Mesothelial cell of epicardium (in vitro differentiated cells): ENCODE results near the gene KDM8. TPM values are rescaled to one million over a fixed set of nuclear protein-coding genes. Genes with fewer than 3 reads are reported as not detected.
"Not testable (repeated sequence)": the region's sequence is repeated elsewhere in the genome, so short reads cannot be mapped to it uniquely, and the experiment has no call there.

ENCODE experiments used
- DNase-seq, 2 experiments: peaks; one replicate each; pipeline ENCODE4 v3.0.0; 2021; ENCODE audit warnings: low spot score in 2 of 2; ENCODE audit not compliant: unreplicated experiment in 2 of 2
- H3K27ac Mint-ChIP-seq: 2 replicates; pipeline ENCODE4 v1.8.0; 2021; ENCODE audit warnings: mixed read lengths
- H3K27me3 Mint-ChIP-seq: 2 replicates; pipeline ENCODE4 v1.8.0; 2021; ENCODE audit warnings: low read depth, mixed read lengths
- H3K36me3 Mint-ChIP-seq: 2 replicates; pipeline ENCODE4 v1.8.0; 2021; ENCODE audit warnings: mixed read lengths
- H3K4me1 Mint-ChIP-seq: 2 replicates; pipeline ENCODE4 v1.8.0; 2021; ENCODE audit warnings: mixed read lengths
- H3K4me3 Mint-ChIP-seq: 2 replicates; pipeline ENCODE4 v1.8.0; 2021; ENCODE audit warnings: mild to moderate bottlenecking, moderate library complexity, mixed read lengths
- H3K9me3 Mint-ChIP-seq: 2 replicates; pipeline ENCODE4 v1.8.0; 2021; ENCODE audit warnings: mixed read lengths
- total RNA-seq: library from RNA; stranded (reverse); gene quantifications from 3 replicates; pipeline ENCODE4 v1.2.1, GENCODE V29; 2021
- TF ChIP-seq, protein P1 (sequence below): fragments of 200-600 bp; sonication (generic); IDR thresholded peaks from one replicate; pipeline ENCODE4 v1.5.0; 2021; ENCODE audit warnings: antibody characterized with exemption; ENCODE audit not compliant: unreplicated experiment

Gene KDM8
- total RNA-seq, 1 donor from 2014 or later, result 11.8 TPM

DNA sequence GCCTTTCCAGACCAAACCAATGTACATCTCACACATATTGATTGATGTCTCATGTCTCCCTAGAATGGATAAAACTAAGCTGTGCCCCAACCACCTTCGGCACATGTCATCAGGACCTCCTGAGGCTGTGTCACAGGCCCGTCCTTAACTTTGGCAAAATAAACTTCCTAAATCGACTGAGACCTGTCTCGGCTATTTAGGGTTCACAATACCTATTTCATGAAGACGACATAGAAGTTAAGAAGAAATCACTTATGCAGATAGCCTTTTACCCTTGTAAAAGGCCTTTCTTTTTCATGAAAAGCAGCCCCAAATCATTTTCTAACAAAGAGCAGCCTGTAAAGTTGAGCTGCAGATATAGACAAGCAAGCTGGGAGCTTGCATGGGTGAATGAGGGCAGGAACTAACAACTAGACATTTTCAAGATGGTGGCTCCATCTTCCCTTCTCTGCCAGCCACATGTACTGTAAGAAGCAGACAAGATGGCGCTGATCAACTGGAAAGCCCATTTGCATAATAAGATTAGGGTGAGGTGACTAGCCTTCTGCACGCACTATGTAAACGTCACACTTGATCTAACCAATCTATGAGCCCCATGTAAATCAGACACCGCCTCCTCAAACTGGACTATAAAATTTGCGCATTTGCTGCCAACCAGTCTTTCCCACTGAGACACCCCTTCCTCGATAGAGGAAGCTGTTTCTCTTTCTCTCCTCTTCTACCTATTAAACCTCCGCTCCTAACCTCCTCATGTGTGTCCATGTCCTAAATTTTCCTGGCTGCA is 4.7 kb upstream of the KDM8 start:
- Mint-ChIP-seq H3K27me3 (peaks cover 2% of the 10 kb centered on the region), H3K9me3 (no peaks in the 10 kb centered on the region), H3K36me3 (no peaks in the 10 kb centered on the region), H3K4me1 (peaks cover 3% of the 10 kb centered on the region), H3K27ac (no peak overlapping the region), H3K4me3 (no peak overlapping the region)
- DNase-seq, result no peak
- TF ChIP-seq, protein P1, sequence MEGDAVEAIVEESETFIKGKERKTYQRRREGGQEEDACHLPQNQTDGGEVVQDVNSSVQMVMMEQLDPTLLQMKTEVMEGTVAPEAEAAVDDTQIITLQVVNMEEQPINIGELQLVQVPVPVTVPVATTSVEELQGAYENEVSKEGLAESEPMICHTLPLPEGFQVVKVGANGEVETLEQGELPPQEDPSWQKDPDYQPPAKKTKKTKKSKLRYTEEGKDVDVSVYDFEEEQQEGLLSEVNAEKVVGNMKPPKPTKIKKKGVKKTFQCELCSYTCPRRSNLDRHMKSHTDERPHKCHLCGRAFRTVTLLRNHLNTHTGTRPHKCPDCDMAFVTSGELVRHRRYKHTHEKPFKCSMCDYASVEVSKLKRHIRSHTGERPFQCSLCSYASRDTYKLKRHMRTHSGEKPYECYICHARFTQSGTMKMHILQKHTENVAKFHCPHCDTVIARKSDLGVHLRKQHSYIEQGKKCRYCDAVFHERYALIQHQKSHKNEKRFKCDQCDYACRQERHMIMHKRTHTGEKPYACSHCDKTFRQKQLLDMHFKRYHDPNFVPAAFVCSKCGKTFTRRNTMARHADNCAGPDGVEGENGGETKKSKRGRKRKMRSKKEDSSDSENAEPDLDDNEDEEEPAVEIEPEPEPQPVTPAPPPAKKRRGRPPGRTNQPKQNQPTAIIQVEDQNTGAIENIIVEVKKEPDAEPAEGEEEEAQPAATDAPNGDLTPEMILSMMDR, result no peak

DNA sequence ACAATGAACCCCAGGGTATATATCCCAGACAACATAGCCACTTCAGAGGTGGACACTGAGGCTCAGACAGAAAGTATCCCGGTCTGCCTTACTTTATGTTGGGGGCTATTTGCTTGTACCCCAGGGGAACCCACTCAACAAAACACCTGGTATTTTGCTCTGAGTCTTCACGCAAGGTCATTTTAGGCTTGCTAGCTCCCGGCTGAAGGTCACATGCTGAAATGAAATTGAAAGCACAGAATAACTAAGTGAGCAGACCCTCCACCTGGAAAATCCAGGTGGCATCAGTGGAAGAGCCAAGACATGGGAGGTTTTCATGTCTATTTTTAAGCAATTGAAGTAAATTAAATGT is 4.1 kb upstream of the KDM8 start:
- DNase-seq, result no peak
- TF ChIP-seq, protein P1, result no peak
- H3K27ac Mint-ChIP-seq, result no peak overlapping the region
- H3K4me1 Mint-ChIP-seq, result peaks cover 6% of the 10 kb centered on the region
- H3K4me3 Mint-ChIP-seq, result no peak overlapping the region
- peaks cover 2% of the 10 kb centered on the region for H3K27me3 Mint-ChIP-seq
- no peaks in the 10 kb centered on the region for H3K9me3 Mint-ChIP-seq
- H3K36me3 Mint-ChIP-seq, result no peaks in the 10 kb centered on the region

DNA sequence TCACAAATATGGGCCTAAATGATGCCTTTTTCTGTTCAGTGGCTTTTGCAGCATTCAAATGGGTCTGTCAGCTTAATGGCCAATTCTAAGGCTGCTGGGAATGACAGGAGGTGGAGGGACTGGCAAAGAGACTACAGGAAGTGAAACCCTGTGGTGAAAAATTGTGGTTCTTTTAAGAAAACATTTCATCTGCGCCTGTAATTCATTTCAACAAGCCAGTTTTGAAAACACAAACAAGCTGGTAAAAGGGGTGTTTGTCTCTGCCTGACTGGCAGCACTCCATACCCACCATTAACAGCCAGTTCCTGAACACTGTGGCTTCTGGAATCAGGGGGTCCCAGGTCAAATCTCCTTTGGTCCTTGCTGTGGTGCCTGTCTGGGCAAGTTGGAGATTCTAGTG is 3.6 kb upstream of the KDM8 start:
- TF ChIP-seq, protein P1, result no peak
- no peak overlapping the region for H3K27ac Mint-ChIP-seq
- H3K4me3 Mint-ChIP-seq, result no peak overlapping the region
- no peak for DNase-seq
- H3K4me1 Mint-ChIP-seq, result peaks cover 9% of the 10 kb centered on the region
- no peaks in the 10 kb centered on the region for H3K9me3 Mint-ChIP-seq
- H3K36me3 Mint-ChIP-seq, result no peaks in the 10 kb centered on the region
- H3K27me3 Mint-ChIP-seq, result peaks cover 2% of the 10 kb centered on the region

DNA sequence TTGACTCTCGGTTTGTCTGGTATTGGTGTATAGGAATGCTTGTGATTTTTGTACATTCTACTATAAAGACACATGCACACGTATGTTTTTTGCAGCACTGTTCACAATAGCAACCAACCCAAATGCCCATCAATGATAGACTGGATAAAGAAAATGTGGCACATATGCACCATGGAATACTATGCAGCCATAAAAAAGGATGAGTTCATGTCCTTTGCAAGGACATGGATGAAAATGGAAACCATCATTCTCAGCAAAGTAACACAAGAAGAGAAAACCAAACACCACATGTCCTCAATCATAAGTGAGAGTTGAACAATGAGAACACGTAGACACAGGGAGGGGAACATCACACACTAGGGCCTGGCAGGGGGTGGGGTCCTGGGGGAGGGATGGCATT is 2.4 kb upstream of the KDM8 start:
- H3K4me3 Mint-ChIP-seq, H3K9me3 Mint-ChIP-seq: not testable (repeated sequence)

DNA sequence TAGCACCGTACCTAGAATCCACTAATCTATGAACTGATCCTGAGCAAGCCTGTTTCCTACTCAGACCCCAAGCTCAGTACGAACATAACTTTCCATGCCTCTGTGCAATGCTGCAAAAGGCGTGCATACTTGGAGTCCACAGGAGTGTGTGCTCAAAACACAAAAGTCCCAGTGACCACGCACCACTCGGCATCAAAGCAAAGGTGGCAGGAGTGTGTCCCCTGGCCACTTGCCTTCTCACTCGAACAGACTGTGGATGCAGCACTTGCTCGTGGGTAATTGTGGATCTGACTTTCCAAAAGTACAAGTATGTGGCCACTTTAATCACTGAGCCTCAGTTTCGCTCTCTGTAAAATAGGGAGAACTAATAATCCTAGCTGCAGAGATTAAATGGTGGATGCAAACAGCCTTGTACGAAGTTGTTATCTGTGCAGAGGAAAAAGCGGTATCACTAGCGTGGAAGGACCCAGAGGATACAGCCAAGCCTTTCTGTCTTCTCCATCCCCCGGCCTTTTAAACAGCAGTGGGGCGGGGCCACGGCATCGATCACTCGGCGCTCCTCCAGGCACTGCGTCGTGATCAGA is 311 bp upstream of the KDM8 start:
- Mint-ChIP-seq H3K27me3 (no peaks in the 10 kb centered on the region), H3K4me3 (peak overlapping the region; percentile 99), H3K36me3 (no peaks in the 10 kb centered on the region), H3K4me1 (peaks cover 6% of the 10 kb centered on the region), H3K9me3 (no peaks in the 10 kb centered on the region), H3K27ac (peak overlapping the region; percentile 99)
- peak in 1 of 2 experiments; percentile 73 for DNase-seq
- TF ChIP-seq, protein P1, result no peak

More for the DNA sequence above, 2.4 kb upstream of the KDM8 start:
- H3K4me1 Mint-ChIP-seq, H3K36me3 Mint-ChIP-seq, H3K27me3 Mint-ChIP-seq, H3K27ac Mint-ChIP-seq, DNase-seq: not testable (repeated sequence)

DNA sequence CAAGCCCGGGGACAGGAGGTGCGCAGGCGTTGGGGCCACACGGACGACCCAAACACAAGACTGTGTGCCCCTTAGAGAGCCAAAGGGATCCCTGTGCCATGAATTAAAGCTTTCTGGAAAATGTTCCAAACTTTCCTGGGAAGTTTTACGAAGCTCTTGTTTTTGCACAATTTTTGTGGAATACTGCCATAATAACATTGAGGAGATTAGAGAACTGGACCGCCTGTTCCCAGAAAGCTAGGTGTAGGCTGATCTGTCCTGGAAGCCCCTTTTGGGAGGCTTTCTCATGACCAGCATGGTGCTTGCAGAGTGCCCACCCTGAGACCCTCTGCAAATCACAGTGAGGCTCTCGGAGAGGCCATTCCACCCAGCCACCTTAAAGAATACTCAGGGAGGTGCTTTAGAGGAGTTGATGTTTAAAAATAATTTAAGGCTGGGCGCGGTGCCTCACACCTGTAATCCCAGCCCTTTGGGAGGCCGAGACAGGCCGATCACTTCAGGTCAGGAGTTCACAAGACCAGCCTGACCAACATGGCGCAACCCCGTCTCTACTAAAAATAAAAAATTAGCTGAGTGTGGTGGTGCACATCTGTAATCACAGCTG is 1.1 kb downstream of the KDM8 start:
- Mint-ChIP-seq H3K4me1 (peaks cover 6% of the 10 kb centered on the region), H3K4me3 (peak overlapping the region; percentile 99), H3K27me3 (no peaks in the 10 kb centered on the region), H3K27ac (peak overlapping the region; percentile 99), H3K9me3 (no peaks in the 10 kb centered on the region), H3K36me3 (no peaks in the 10 kb centered on the region)
- TF ChIP-seq, protein P1, result no peak
- DNase-seq, result no peak
